T-helper 2 cell treated with Interferon-gamma antibody and Interleukin-4, amounts not matched to agents 5 μg/mL and 100 μg/mL, for 36 hours (primary cell): ENCODE results near the gene PALM3.
"Not testable (repeated sequence)": the region's sequence is repeated elsewhere in the genome, so short reads cannot be mapped to it uniquely, and the experiment has no call there.

ENCODE experiments used
- DNase-seq: peaks from one replicate; pipeline ENCODE4 v3.0.0; 2021; ENCODE audit warnings: low spot score
- H3K27ac Mint-ChIP-seq: one replicate; pipeline ENCODE4 v1.8.0; 2021; ENCODE audit warnings: mild to moderate bottlenecking, mixed read lengths
- H3K27me3 Mint-ChIP-seq: one replicate; pipeline ENCODE4 v1.8.0; 2021; ENCODE audit warnings: low read depth, mixed read lengths
- H3K36me3 Mint-ChIP-seq: one replicate; pipeline ENCODE4 v1.8.0; 2021; ENCODE audit warnings: low read depth, mixed read lengths
- H3K4me1 Mint-ChIP-seq: one replicate; pipeline ENCODE4 v1.8.0; 2021; ENCODE audit warnings: low read depth, mixed read lengths
- H3K4me3 Mint-ChIP-seq: one replicate; pipeline ENCODE4 v1.8.0; 2022; ENCODE audit warnings: mild to moderate bottlenecking, moderate library complexity, mixed read lengths
- H3K9me3 Mint-ChIP-seq: one replicate; pipeline ENCODE4 v1.8.0; 2021; ENCODE audit warnings: mixed read lengths

PALM3 gene

DNA sequence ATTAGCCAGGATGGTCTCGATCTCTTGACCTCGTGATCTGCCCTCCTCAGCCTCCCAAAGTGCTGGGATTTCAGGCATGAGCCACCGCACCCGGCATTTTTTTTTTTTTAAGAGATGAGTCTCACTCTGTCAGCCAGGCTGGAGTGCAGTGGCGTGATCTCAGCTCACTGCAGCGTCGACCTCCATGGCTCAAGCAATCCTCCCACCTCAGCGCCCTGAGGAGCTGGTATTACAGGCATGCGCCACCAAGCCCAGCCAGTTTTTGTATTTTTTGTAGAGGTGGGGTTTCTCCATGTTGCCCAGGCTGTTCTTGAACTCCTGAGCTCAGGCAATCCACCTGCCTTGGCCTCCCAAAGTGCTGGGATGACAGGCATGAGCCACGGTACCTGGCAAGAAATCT lies 14.0 kb downstream of the PALM3 start:
- not testable (repeated sequence) for H3K27me3 Mint-ChIP-seq, H3K27ac Mint-ChIP-seq, H3K4me1 Mint-ChIP-seq, DNase-seq, H3K4me3 Mint-ChIP-seq, H3K9me3 Mint-ChIP-seq
- peaks cover 61% of the 10 kb centered on the region for H3K36me3 Mint-ChIP-seq

DNA sequence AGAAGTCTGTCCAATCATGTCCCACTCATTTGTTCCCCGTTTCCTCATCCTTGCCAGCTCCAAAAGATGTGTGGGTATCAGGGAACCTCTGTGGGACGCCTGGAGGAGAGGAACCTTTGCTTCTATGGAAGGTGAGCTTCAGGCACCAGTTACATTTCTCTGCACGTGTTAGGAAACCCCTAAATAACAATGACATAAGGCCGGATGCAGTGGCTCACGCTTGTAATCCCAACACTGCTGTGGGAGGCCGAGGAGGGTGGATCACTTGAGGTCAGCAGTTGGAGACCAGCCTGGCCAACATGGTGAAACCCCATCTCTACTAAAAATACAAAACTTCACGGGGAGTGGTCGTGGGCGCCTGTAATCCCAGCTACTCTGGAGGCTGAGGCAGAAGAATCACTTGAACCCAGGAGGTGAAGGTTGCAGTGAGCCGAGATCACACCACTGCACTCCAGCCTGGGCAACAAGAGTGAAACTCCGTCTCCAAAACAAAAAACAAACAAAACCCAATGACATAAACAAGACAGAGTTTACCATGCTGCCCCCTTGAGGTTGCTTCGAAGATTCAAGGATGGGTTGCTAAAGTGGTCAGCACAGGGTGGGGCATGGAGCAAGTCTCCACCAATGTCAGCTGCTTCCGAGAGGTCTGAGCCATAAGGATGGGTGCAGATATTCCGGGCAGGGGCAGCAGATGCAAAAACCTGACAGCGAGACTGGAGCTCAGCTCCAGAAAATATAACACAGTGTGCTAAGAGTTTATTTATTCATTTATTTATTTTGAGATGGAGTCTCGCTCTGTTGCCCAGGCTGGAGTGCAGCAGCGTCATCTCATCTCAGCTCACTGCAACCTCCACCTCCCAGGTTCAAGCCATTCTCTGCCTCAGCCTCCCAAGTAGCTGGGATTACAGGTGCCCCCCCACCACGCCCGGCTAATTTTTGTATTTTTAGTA lies 18.9 kb downstream of the PALM3 start:
- DNase-seq, result peak; percentile 16
- H3K27me3 Mint-ChIP-seq, H3K4me1 Mint-ChIP-seq, H3K4me3 Mint-ChIP-seq, H3K9me3 Mint-ChIP-seq: not testable (repeated sequence)
- Mint-ChIP-seq H3K27ac (peak overlapping the region; percentile 77), H3K36me3 (peaks cover 51% of the 10 kb centered on the region)

DNA sequence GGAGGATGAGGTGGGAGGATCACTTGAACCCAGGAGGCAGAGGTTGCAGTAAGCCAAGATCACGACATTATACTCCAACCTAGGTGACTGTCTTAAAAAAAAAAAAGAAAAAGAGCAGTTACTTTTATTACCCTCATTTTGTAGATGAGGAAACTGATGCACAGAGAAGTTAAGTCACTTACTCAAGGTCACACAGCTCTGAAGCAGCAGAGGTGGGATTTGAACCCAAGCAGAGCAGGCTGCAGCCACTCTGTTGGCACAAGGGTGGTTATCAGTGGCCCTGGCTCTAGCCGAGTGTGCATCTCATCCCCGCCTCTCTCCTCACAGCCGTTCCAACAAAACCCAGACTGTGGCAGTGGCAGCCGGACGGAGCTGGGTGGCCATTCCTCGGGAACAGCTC lies 22.7 kb downstream of the PALM3 start:
- Mint-ChIP-seq H3K9me3 (no peaks in the 10 kb centered on the region), H3K4me3 (no peak overlapping the region), H3K27me3 (no peaks in the 10 kb centered on the region), H3K4me1 (peaks cover 6% of the 10 kb centered on the region), H3K27ac (no peak overlapping the region), H3K36me3 (peaks cover 47% of the 10 kb centered on the region)
- no peak for DNase-seq

DNA sequence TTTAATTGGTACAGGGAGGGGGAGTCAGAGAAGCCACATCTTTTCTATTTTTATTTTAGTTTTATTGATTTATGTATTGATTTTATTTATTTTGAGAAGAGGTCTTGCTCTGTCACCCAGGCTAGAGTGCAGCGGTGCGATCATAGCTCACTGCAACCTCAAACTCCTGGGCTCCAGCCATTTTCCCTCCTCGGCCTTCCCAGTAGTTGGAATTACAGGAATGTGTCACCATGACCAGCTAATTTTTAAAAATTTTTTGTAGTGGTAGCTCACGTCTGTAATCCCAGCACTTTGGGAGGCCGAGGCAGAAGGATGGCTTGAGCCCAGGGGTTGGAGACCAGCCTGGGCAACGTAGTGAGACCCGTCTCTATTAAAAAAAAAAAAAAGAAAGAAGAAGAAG lies 26.2 kb downstream of the PALM3 start:
- Mint-ChIP-seq H3K9me3 (no peaks in the 10 kb centered on the region), H3K4me3 (no peak overlapping the region), H3K27me3 (no peaks in the 10 kb centered on the region), H3K36me3 (peaks cover 40% of the 10 kb centered on the region), H3K4me1 (peaks cover 13% of the 10 kb centered on the region), H3K27ac (no peak overlapping the region)
- DNase-seq, result no peak

DNA sequence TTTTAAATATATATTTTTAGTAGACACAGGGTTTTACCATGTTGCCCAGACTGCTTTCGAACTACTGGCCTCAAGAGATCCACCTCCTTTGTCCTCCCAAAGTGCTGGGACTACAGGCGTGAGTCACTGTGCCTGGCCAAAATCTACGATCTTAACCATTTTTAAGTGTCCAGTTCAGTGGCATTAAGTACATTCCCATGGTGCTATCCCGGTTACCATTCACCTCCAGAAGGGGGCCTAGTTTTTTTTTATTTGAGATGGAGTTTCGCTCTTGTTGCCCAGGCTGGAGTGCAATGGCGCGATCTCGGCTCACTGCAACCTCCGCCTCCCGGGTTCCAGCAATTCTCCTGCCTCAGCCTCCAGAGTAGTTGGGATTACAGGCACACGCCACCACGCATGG lies 26.7 kb downstream of the PALM3 start:
- H3K27me3 Mint-ChIP-seq, DNase-seq, H3K27ac Mint-ChIP-seq, H3K9me3 Mint-ChIP-seq, H3K4me3 Mint-ChIP-seq: not testable (repeated sequence)
- H3K36me3 Mint-ChIP-seq, result peaks cover 40% of the 10 kb centered on the region
- H3K4me1 Mint-ChIP-seq, result peaks cover 13% of the 10 kb centered on the region

DNA sequence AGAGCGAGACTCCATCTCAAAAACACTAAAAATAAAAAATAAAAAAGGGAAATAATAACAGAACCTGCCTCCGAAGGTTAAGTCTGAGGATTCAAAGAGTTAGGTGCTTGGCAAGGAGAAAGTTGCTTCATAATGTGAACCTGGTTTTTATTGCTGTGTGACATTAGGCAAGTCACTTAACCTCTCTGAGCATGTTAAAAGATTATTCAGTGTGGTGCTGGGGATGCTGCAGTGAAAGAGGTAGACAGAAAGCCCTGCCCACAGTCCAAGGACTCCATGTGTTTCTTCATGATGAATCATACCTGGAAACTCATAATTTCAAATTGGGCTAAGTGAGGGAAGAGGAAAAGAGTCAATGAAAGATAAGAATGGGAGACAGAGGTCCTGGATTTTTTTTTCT lies 27.9 kb downstream of the PALM3 start:
- peak overlapping the region; percentile 76 for H3K27ac Mint-ChIP-seq
- peaks cover 31% of the 10 kb centered on the region for H3K36me3 Mint-ChIP-seq
- peaks cover 13% of the 10 kb centered on the region for H3K4me1 Mint-ChIP-seq

DNA sequence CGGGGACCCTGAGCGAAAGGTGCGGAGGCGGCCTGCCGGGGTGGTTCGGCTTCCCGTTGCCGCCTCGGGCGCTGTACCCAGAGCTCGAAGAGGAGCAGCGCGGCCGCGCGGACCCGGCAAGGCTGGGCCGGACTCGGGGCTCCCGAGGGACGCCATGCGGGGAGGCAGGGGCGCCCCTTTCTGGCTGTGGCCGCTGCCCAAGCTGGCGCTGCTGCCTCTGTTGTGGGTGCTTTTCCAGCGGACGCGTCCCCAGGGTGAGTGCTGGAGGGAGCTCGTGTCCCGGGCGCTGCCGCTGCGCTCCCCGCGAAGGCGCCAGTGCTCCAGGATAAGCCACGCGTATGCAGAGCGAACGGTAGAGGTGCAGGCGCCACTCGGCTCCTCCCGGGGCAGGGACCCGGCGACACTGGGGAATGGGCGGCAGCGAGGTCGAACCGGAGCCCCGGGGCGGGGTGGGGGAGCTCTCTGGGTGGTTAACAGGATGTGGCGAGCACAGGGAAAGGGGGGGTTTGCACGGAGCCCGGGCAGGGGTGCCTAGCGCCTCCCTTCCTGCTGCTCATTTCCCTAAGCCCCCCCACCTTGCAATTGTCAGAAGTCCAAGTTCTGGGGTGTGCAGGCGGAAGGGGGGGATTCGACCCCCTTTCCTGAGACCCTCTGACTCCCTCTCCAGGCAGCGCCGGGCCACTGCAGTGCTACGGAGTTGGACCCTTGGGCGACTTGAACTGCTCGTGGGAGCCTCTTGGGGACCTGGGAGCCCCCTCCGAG lies 30.0 kb downstream of the PALM3 start, which contains the start of gene IL27RA:
TSS of gene IL27RA (plus strand) at position 44 of the 762 bp plus-strand sequence. CDS start at position 155, 111 bp downstream.
- Mint-ChIP-seq H3K9me3 (no peaks in the 10 kb centered on the region), H3K36me3 (peaks cover 17% of the 10 kb centered on the region), H3K4me3 (peak within 1 kb of the TSS; percentile 93), H3K27ac (peak within 1 kb of the TSS; percentile 94), H3K27me3 (no peaks in the 10 kb centered on the region), H3K4me1 (peaks cover 10% of the 10 kb centered on the region)
- DNase-seq, result peak; percentile 77

More for the DNA sequence above, 27.9 kb downstream of the PALM3 start:
- no peaks in the 10 kb centered on the region for H3K9me3 Mint-ChIP-seq
- H3K27me3 Mint-ChIP-seq, result no peaks in the 10 kb centered on the region
- no peak for DNase-seq
- H3K4me3 Mint-ChIP-seq, result peak overlapping the region; percentile 72

DNA sequence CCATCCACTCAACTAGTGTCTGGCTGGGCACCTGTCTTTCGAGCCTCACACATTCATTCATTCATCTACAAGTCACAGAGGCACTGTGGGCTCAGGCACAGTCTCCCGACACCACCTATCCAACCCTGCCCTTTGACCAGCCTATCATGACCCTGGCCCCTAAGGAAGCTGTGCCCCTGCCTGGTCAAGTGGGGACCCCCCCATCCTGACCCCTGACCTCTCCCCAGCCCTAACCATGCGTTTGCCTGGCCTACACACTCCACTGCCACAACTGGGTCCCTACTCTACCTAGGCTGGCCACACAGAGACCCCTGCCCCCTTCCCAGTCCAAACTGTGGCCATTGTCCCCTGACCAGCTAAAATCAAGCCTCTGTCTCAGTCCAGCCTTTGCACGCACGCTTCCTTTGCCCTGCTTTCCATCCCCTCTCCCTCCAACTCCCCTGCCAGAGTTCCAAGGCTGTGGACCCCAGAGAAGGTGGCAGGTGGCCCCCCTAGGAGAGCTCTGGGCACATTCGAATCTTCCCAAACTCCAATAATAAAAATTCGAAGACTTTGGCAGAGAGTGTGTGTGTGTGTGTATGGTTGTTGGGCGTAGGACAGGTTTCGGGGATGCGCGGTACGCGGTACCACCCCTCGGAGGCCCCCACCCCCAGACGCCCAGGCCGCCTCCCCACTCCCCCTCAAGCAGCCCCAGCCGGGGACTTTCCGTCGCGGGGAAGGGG lies 30.7 kb downstream of the PALM3 start:
- peak overlapping the region; percentile 93 for H3K27ac Mint-ChIP-seq
- DNase-seq, result no peak
- H3K4me3 Mint-ChIP-seq, result peak overlapping the region; percentile 93
- H3K4me1 Mint-ChIP-seq, result peaks cover 10% of the 10 kb centered on the region
- H3K9me3 Mint-ChIP-seq, result no peaks in the 10 kb centered on the region
- peaks cover 15% of the 10 kb centered on the region for H3K36me3 Mint-ChIP-seq
- H3K27me3 Mint-ChIP-seq, result no peaks in the 10 kb centered on the region

DNA sequence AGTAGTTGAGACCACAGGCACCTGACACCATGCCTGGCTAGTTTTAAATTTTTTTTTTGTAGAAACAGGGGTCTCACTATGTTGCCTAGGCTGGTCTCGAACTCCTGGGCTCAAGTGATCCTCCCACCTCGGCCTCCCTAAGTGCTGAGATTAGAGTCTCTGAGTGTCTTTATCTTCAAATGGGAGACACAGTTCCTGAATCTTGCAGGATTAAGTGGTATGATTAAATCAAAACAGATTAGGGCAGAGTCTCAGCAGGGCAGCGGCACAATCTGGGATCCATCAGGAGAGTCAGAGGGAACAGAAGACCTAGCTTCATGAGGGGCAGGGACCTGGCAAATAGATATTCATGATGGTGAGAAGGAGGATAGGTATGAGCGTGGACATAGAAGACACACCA lies 33.0 kb downstream of the PALM3 start:
- H3K4me1 Mint-ChIP-seq, result peaks cover 8% of the 10 kb centered on the region
- no peaks in the 10 kb centered on the region for H3K9me3 Mint-ChIP-seq
- no peaks in the 10 kb centered on the region for H3K27me3 Mint-ChIP-seq
- H3K27ac Mint-ChIP-seq, result no peak overlapping the region
- no peak overlapping the region for H3K4me3 Mint-ChIP-seq
- DNase-seq, result no peak
- peaks cover 7% of the 10 kb centered on the region for H3K36me3 Mint-ChIP-seq

DNA sequence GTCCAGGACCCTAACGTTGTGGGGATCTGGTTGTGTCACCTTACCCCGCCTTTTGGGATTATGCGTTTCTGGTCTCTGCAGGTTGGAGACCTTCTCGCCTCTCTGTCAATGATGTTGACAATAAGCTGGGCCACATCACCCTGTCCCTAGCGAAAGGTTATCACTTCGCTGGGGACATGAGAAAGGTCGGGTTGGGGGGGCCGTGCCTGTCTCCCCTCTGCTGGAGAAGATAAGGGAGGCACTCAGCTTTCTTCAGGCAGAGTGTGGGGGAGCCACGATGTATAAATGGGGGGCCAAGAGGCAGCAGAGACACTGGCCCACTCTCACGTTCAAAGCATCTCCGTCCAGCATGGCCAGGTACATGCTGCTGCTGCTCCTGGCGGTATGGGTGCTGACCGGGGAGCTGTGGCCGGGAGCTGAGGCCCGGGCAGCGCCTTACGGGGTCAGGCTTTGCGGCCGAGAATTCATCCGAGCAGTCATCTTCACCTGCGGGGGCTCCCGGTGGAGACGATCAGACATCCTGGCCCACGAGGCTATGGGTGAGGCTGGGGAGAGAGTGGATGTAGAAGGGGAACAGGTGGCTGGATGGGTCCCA lies 33.9 kb downstream of the PALM3 start, which contains the start of gene RLN3:
TSS of gene RLN3 (plus strand) at position 293 of the 595 bp plus-strand sequence. CDS start at position 350, 57 bp downstream.
- Mint-ChIP-seq H3K4me1 (peaks cover 9% of the 10 kb centered on the region), H3K27ac (no peak within 1 kb of the TSS), H3K4me3 (no peak within 1 kb of the TSS), H3K36me3 (peaks cover 6% of the 10 kb centered on the region), H3K27me3 (no peaks in the 10 kb centered on the region), H3K9me3 (no peaks in the 10 kb centered on the region)
- DNase-seq, result no peak

DNA sequence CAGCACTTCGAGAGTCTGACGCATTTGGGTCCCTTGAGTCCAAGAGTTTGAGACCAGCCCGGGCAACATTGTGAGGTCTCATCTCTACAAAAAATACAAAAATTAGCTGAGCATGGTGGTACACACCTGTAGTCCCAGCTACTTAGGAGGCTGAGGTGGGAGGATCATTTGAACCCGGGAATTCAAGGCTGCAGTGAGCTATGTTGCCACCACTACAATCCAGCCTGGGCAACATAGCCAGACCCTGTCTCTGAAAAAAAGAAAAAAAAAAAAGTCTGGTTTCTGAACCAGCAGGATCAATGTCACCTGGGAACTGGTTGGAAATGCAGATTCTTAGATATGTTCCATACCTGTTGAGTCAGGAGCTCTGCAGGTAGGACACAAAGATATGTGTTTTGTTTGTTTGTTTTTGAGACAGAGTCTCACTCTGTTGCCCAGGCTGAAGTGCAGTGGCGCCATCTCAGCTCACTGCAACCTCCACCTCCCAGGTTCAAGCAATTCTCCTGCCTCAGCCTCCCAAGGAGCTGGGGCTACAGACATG lies 35.2 kb downstream of the PALM3 start:
- not testable (repeated sequence) for H3K4me3 Mint-ChIP-seq, H3K27me3 Mint-ChIP-seq, DNase-seq, H3K4me1 Mint-ChIP-seq, H3K27ac Mint-ChIP-seq, H3K9me3 Mint-ChIP-seq, H3K36me3 Mint-ChIP-seq

DNA sequence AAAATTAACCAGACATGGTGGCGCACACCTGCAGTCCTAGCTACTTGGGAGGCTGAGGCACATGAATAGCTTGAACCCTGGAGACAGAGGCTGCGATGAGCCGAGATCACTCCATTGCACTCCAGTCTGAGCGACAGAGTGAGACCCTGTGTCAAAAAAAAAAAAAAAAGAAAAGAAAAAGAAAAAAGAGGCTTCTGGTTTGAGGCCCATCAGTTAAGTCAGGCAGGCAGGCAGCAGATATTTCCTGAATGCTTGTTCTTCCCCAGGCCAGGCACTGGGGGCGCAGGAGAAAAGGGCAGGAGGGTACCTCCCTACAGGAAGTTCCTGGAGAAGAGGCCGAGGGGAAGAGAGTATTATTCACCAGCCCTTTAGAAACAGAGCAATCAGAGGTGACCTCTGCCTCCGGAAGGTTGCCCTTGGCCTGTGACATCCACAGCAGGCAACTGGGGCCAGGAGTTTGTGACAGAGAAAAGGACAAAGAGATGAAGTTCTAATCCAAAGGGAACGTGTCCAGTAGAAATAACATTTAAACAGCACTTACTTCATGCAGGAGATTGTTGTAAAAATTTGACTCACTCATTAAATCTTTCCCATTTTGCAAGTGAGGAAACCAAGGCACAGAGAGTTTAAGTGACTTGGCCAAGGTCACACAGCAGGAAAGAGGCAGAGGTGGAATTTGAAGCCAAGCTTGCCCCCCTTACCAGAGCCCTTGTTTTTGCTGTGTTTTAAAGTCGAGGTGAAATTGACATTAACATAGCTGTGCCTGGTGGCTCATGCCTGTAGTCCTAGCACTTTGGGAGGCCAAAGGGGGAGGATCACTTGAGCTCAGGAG lies 38.3 kb downstream of the PALM3 start:
- no peak overlapping the region for H3K4me3 Mint-ChIP-seq
- no peaks in the 10 kb centered on the region for H3K36me3 Mint-ChIP-seq
- no peaks in the 10 kb centered on the region for H3K27me3 Mint-ChIP-seq
- H3K27ac Mint-ChIP-seq, result peak overlapping the region; percentile 42
- H3K9me3 Mint-ChIP-seq, result no peaks in the 10 kb centered on the region
- H3K4me1 Mint-ChIP-seq, result peaks cover 6% of the 10 kb centered on the region
- DNase-seq, result no peak
